HepG2 (cell line): ENCODE results near the gene OR5B2.

Experiments used
- EZH2 ChIP-seq: conservative IDR thresholded peaks from 2 replicates; pipeline ENCODE4 v1.6.1; 2012; ENCODE audit warnings: mild to moderate bottlenecking, low read depth, low read length, moderate library complexity
- HNF4G ChIP-seq, 2 experiments: sonication (generic) in 1 of 2; formaldehyde crosslinking in 1 of 2; IDR thresholded peaks; 2 replicates each; pipeline versions ENCODE4 v1.4.0 to v1.6.1; 2011 to 2020; ENCODE audit warnings: borderline replicate concordance in 2 of 2, low read depth in 2 of 2, mild to moderate bottlenecking in 2 of 2, low read length in 1 of 2, missing genetic modification reagents in 1 of 2, moderate library complexity in 1 of 2
- JUND ChIP-seq: sonication (generic); formaldehyde crosslinking; IDR thresholded peaks from 2 replicates; pipeline ENCODE4 v1.8.0; 2022; ENCODE audit warnings: mild to moderate bottlenecking, missing genetic modification reagents
- MAFG ChIP-seq: sonication (generic); formaldehyde crosslinking; IDR thresholded peaks from 2 replicates; pipeline ENCODE4 v1.5.1; 2020; ENCODE audit warnings: mild to moderate bottlenecking, missing genetic modification reagents
- MTA1 ChIP-seq: sonication (generic); formaldehyde crosslinking; IDR thresholded peaks from 2 replicates; pipeline ENCODE4 v1.4.0; 2020; ENCODE audit warnings: missing genetic modification reagents, mild to moderate bottlenecking, borderline replicate concordance
- MYC ChIP-seq: sonication (generic); formaldehyde crosslinking; IDR thresholded peaks from 2 replicates; pipeline ENCODE4 v1.9.0; 2021; ENCODE audit warnings: missing genetic modification reagents, borderline replicate concordance
- POLR2A ChIP-seq, 2 experiments: IDR thresholded peaks; 2 replicates each; pipeline ENCODE4 v1.6.1; 2011; ENCODE audit warnings: low read depth in 2 of 2, low read length in 2 of 2, mild to moderate bottlenecking in 1 of 2, moderate library complexity in 1 of 2; ENCODE audit not compliant: insufficient read depth in 1 of 2
- POLR2AphosphoS5 ChIP-seq: IDR thresholded peaks from 2 replicates; pipeline ENCODE4 v1.6.1; 2012; ENCODE audit warnings: low read depth, low read length
- SIN3A ChIP-seq: IDR thresholded peaks from 2 replicates; pipeline ENCODE4 v1.6.1; 2011; ENCODE audit warnings: low read depth, mild to moderate bottlenecking, control low read depth, low read length, borderline replicate concordance
- ZBTB49 ChIP-seq: sonication (generic); formaldehyde crosslinking; IDR thresholded peaks from 2 replicates; pipeline ENCODE4 v1.4.0; 2020; ENCODE audit warnings: missing genetic modification reagents, borderline replicate concordance
- ZNF101 ChIP-seq: sonication (generic); formaldehyde crosslinking; IDR thresholded peaks from 2 replicates; pipeline ENCODE4 v1.4.0; 2020; ENCODE audit warnings: mild to moderate bottlenecking, low read depth, missing genetic modification reagents, borderline replicate concordance
- ZNF878 ChIP-seq: sonication (generic); formaldehyde crosslinking; IDR thresholded peaks from 2 replicates; pipeline ENCODE4 v1.8.1; 2023; ENCODE audit warnings: mild to moderate bottlenecking, missing genetic modification reagents, moderate library complexity

DNA sequence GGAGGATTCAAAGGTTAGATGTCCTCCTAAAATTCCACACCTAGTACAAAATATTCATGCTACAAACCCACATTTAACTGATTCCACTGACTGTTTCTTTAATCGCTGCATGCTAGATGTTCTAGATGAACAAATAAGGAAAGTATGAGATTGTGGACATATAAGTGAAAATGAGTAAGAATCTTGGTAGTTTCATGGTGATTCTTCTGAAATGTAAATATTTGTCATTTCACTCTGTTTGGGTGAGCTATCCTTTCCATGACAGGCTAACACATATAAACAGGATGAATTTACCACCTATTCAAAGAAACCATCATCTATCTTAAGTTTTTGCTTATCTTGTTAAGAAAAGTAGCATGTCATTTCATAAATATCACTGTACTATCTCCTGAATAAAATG lies 36.0 kb downstream of the OR5B2 start:
- TF ChIP-seq ZNF101: no peak
- no peak for TF ChIP-seq MTA1
- no peak for TF ChIP-seq HNF4G (IDR thresholded peaks at IDR 0.05; ENCODE audit: borderline replicate concordance, low read depth, low read length)
- TF ChIP-seq HNF4G (CRISPR knock-in tag; IDR thresholded peaks at IDR 0.05; ENCODE audit: borderline replicate concordance, low read depth): no peak
- no peak for TF ChIP-seq POLR2AphosphoS5
- no peak for TF ChIP-seq SIN3A
- TF ChIP-seq ZBTB49 (CRISPR knock-in tag): no peak
- TF ChIP-seq EZH2: no peak
- TF ChIP-seq JUND (CRISPR knock-in tag): no peak
- TF ChIP-seq MYC (CRISPR knock-in tag): no peak
- no peak for TF ChIP-seq ZNF878 (CRISPR knock-in tag)
- TF ChIP-seq POLR2A (IDR thresholded peaks at IDR 0.05; ENCODE audit: insufficient read depth in 1 of 2, low read depth in 2 of 2, low read length in 2 of 2): no peak
- TF ChIP-seq MAFG: no peak
